Measurements from ENCODE around the gene FAM185A. TPM values are rescaled to one million over a fixed set of nuclear protein-coding genes. Genes with fewer than 3 reads are reported as not detected.

Gene FAM185A
- total and polyA plus RNA-seq, 2 of the 13 experiments (the other 11 are each of a cell fraction or from before 2014, with no cell fraction given): 5.0 to 11.6 TPM

- TF ChIP-seq TBX2 (CRISPR knock-in tag; IDR thresholded peaks at IDR 0.05; ENCODE audit: borderline replicate concordance) (peak; percentile 59), KDM5B (CRISPR knock-in tag; IDR thresholded peaks at IDR 0.05; ENCODE audit: borderline replicate concordance) (peak; percentile 62; the same call in 1 of the 2 replicates), KLF16 (CRISPR knock-in tag; IDR thresholded peaks at IDR 0.05) (peak in 1 of 2 experiments; percentile 54; a peak in 1 of 4 replicates), ZNF317 (CRISPR knock-in tag; IDR thresholded peaks at IDR 0.05) (0 out of 2 replicates have a peak, but pooled peaks have one; percentile 25), SP5 (CRISPR knock-in tag; IDR thresholded peaks at IDR 0.05; ENCODE audit: borderline replicate concordance, low read depth) (peak; percentile 57; the same call in 1 of the 2 replicates), ELF3 (CRISPR knock-in tag; IDR thresholded peaks at IDR 0.05) (peak; percentile 54), RBM39 (IDR thresholded peaks at IDR 0.05; ENCODE audit: low read depth, low read length, poor library complexity, severe bottlenecking) (peak; percentile 64), NR0B2 (CRISPR knock-in tag; IDR thresholded peaks at IDR 0.05) (0 out of 2 replicates have a peak, but pooled peaks have one; percentile 29), BHLHE40 (IDR thresholded peaks at IDR 0.05; ENCODE audit: low read length) (peak; percentile 91), EHMT2 (IDR thresholded peaks at IDR 0.05; ENCODE audit: borderline replicate concordance, low read depth, low read length) (peak; percentile 66; the same call in 1 of the 2 replicates), ZNF350 (CRISPR knock-in tag; IDR thresholded peaks at IDR 0.05; ENCODE audit: borderline replicate concordance, low read depth) (peak; percentile 68; the same call in 1 of the 2 replicates), PAXIP1 (CRISPR knock-in tag; conservative IDR thresholded peaks at IDR 0.05) (peak; percentile 42; the same call in 1 of the 2 replicates), HDAC2 (CRISPR knock-in tag; IDR thresholded peaks at IDR 0.05) (0 out of 2 replicates have a peak, but pooled peaks have one; percentile 40), HOMEZ (CRISPR knock-in tag; IDR thresholded peaks at IDR 0.05; ENCODE audit: low read depth) (peak; percentile 59; the same call in 1 of the 2 replicates), SP2 (CRISPR knock-in tag; IDR thresholded peaks at IDR 0.05) (peak; percentile 87), HMGXB4 (CRISPR knock-in tag; IDR thresholded peaks at IDR 0.05; ENCODE audit: borderline replicate concordance in 1 of 2, low read depth in 1 of 2) (peak in 1 of 2 experiments; percentile 62; a peak in 1 of 4 replicates), ZBTB7B (CRISPR knock-in tag; IDR thresholded peaks at IDR 0.05) (peak; percentile 55; the same call in 1 of the 2 replicates), NR2F1 (CRISPR knock-in tag; IDR thresholded peaks at IDR 0.05) (peak in 1 of 2 experiments; percentile 53; a peak in 1 of 4 replicates), MAX (IDR thresholded peaks at IDR 0.05) (0 out of 2 replicates have a peak, but pooled peaks have one; percentile 52)
Measured at GRCh38 chr7:102748605-102749444, at the start of gene FAM185A (continued).

Data from HepG2 (cell line).